WI38 (cell line): ENCODE data around the gene NFX1.
"Not testable (repeated sequence)": the region's sequence is repeated elsewhere in the genome, so short reads cannot be mapped to it uniquely, and the experiment has no call there.

Source experiments
- H3K4me3 ChIP-seq: 2 replicates; pipeline ENCODE4 v1.5.1; 2011; ENCODE audit warnings: low read depth, mild to moderate bottlenecking, control low read depth, low read length
- CTCF ChIP-seq: IDR thresholded peaks from 2 replicates; pipeline ENCODE4 v1.5.1; 2012; ENCODE audit warnings: low read depth, mild to moderate bottlenecking, control low read depth, low read length

The NFX1 gene

GRCh38 chr9:33393581-33393980 lies 103.3 kb downstream of the NFX1 start:
- H3K4me3 ChIP-seq, result no peak overlapping the region
- TF ChIP-seq CTCF, result no peak

- not testable (repeated sequence) for H3K4me3 ChIP-seq
These were observed 103.7 kb downstream of the NFX1 start for GRCh38 chr9:33393986-33394385.

DNA sequence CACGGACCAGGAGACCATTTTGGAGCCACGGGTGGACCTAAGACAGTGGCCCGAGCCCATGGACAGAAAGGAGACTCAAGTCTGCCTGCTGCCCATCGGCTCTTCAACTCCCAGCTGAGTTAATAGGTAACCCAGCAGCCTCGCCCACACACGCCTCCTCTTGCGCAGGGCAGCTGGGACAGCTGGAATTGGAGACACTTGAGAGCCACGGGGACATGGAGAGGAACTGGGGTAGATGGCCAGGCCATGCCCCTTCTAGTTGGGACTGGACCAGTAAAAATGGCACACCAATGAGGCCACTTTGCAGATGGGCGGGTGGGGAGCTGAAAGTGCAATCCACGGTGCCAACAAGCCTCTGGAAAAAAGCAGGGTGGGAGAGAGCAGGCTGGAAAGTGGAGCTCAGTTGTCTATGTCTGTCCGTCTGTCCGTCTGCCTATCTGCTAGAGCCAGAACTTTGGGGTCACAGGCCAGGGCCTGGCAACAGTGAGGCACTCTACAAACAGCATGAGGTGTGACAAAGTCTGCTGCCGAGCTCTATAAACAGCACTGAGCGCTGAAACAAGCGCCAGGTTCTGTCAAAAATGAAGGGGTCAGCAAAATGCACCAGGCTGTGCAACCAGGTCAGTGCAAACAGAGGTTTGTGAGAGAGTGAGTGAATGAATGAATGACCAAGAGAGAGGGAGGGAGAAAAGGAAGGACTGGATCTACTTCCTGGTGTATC lies 105.0 kb downstream of the NFX1 start:
- H3K4me3 ChIP-seq, result not testable (repeated sequence)

DNA sequence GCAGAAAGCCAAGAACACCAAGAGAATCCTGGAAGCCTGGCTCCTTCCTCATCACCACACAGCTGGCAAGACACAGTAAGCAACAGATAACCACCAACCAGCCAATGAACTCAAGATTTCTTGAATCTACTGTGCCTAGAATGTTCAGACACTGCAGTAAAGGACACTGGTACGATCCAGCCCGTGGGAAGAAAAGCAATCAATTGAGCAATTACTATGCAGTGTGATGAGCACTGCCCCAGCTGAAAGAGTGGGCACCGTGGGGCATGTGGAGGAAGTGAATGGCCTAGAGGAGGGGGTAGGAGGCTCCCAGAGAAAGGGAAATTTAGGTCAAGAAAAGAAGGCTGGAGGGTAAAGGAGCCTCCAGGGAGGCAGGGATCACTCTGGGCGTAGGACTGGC lies 107.5 kb downstream of the NFX1 start:
- H3K4me3 ChIP-seq, result not testable (repeated sequence)

- H3K4me3 ChIP-seq, result not testable (repeated sequence)
These were observed 108.7 kb downstream of the NFX1 start for GRCh38 chr9:33399047-33399446.

- H3K4me3 ChIP-seq, result not testable (repeated sequence)
These were observed 111.5 kb downstream of the NFX1 start for GRCh38 chr9:33401809-33402208.

GRCh38 chr9:33402371-33402770 lies 112.1 kb downstream of the NFX1 start, which contains the start of gene AQP7:
TSS of gene AQP7 (minus strand) at chr9:33402568. CDS start at chr9:33401262, 1,306 bp downstream.
- not testable (repeated sequence) for H3K4me3 ChIP-seq

- TF ChIP-seq CTCF, result no peak
- no peak overlapping the region for H3K4me3 ChIP-seq
These were observed 113.8 kb downstream of the NFX1 start for GRCh38 chr9:33403941-33404787.

DNA sequence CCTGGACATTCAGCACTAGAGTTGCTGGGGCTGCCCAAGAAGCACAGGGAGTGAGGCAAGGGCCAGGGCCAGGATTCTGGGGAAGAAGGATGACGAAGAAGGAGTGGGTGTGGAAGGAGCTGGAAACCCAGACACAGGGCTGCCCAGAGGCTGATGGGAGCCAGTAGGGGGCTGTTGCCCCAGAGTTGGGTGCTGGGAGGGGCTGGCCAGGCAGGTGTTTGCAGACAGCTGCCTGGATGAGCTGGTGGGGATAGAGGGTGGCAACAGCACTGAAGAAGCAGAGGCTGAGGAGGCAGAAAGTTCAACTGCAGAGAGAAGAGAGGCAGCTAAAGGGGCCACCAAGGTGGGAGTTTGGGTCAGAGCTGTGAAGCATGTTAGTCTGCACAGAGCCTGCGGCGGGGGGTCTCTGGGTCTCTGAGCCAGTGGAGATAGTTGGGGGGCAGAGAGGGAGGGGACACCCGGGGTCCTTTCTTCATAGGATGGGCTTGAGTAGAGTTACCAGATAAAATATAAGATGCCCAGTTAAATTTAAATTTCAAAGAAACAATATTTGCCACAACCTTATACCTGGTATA lies 114.6 kb downstream of the NFX1 start:
- TF ChIP-seq CTCF, result no peak
- H3K4me3 ChIP-seq, result no peak overlapping the region

DNA sequence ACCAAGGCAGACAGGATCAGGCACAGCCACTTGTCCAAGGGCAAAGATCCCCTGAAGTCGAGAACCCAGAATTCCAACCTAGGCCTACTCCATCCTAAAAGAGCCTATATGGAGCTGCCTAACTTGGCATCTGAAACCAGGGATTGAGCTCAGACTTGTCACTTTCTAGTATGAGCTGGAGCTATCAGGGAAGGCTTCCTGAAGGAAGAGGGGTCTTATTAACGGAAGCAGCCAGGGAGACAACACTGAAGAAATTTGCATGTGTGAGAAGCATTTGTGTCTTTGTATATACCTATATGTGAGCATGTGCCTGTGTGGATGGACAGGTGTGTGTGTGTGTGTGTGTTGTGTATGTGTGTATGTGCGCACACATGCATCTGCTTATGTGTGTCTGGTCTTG lies 116.7 kb downstream of the NFX1 start:
- H3K4me3 ChIP-seq, result no peak overlapping the region
- TF ChIP-seq CTCF, result no peak
